ENCODE results near the gene CDH4. TPM values are rescaled to one million over a fixed set of nuclear protein-coding genes. Genes with fewer than 3 reads are reported as not detected.

CDH4 gene
- total RNA-seq, 1 donor from 2014 or later = 3.2 TPM

DNA sequence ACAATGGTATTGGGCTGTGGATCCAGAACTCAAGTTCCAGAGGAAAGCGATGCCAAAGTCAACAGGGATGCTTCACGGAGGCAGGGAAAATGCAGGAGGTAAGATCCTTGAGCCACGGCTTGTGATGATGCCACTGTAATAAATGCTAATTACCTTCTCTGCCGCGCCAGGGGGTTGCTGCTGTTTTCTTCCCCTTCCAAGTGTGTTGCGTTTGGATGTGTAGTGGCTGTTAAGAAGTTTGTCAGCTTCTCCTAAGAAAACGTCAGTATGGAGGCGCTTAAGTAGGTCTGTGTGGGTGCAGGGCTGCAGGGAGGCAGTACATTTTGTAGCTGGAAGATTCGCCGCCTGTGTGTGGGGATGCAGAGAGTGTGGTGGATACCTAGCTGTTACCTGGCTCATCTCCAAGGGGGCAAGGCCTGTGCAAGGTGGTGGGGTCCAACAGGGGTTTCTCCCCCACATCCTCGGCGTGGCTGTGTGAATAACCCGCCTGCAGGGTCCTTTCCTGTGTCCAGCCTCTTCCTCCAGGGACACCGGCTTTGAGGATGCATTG is 318.7 kb downstream of the CDH4 start:
- Histone ChIP-seq H3K27me3 (ENCODE audit: insufficient read depth, low read length) (no peaks in the 10 kb centered on the region), H3K9me3 (ENCODE audit: insufficient read depth, low read depth, low read length) (peaks cover 3% of the 10 kb centered on the region), H2AFZ (ENCODE audit: low read depth, low read length) (no peak overlapping the region), H3K79me2 (ENCODE audit: insufficient read depth, low read length) (no peaks in the 10 kb centered on the region), H4K20me1 (ENCODE audit: insufficient read depth, low read length) (no peaks in the 10 kb centered on the region), H3K36me3 (ENCODE audit: insufficient read depth, low read length) (no peaks in the 10 kb centered on the region), H3K4me2 (ENCODE audit: low read length) (no peak overlapping the region), H3K4me1 (ENCODE audit: insufficient read depth, low read length) (no peaks in the 10 kb centered on the region), H3K4me3 (ENCODE audit: insufficient read depth, low read depth, low read length) (no peak overlapping the region), H3K9ac (ENCODE audit: low read length) (no peak overlapping the region), H3K27ac (ENCODE audit: low read depth, low read length) (no peak overlapping the region)
- DNase-seq (ENCODE audit: low read depth) = no peak
- H3K9me3 Mint-ChIP-seq (ENCODE audit: unreplicated experiment) = peaks cover 3% of the 10 kb centered on the region
- H3K27me3 Mint-ChIP-seq (ENCODE audit: low read depth, unreplicated experiment) = peaks cover 21% of the 10 kb centered on the region
- no peak for TF ChIP-seq EZH2 (IDR thresholded peaks at IDR 0.05; ENCODE audit: insufficient read depth, low read length)
- H3K36me3 Mint-ChIP-seq (ENCODE audit: low read depth, unreplicated experiment) = no peaks in the 10 kb centered on the region
- FAIRE-seq = no peak
- no peak overlapping the region for H3K4me3 Mint-ChIP-seq (ENCODE audit: unreplicated experiment)
- no peaks in the 10 kb centered on the region for H3K4me1 Mint-ChIP-seq (ENCODE audit: low read depth, unreplicated experiment)
- no peak overlapping the region for H3K27ac Mint-ChIP-seq (ENCODE audit: unreplicated experiment)

DNA sequence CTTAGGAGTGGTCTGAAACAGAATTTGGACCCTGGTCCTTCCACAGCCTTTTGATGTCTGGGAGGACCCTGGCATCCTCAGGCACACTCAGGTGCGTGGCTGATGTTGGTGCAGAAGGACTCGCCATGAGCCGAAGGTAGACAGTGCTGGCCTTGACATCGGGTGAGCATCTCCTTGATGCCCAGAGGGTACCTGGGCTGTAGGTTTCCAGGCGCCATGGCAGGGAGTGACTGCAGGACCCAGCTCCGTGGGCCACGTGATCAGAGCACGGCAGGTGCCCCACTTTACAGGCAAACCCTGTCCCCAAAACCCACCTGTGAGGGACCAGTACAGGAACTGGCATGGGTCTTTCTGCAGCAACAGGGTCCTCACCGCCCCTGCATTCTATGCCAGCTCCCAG is 319.2 kb downstream of the CDH4 start:
- Histone ChIP-seq H4K20me1 (ENCODE audit: insufficient read depth, low read length) (no peaks in the 10 kb centered on the region), H3K27me3 (ENCODE audit: insufficient read depth, low read length) (no peaks in the 10 kb centered on the region), H3K9ac (ENCODE audit: low read length) (no peak overlapping the region), H2AFZ (ENCODE audit: low read depth, low read length) (no peak overlapping the region), H3K4me3 (ENCODE audit: insufficient read depth, low read depth, low read length) (no peak overlapping the region), H3K36me3 (ENCODE audit: insufficient read depth, low read length) (no peaks in the 10 kb centered on the region), H3K4me1 (ENCODE audit: insufficient read depth, low read length) (no peaks in the 10 kb centered on the region), H3K79me2 (ENCODE audit: insufficient read depth, low read length) (no peaks in the 10 kb centered on the region), H3K27ac (ENCODE audit: low read depth, low read length) (no peak overlapping the region), H3K4me2 (ENCODE audit: low read length) (no peak overlapping the region), H3K9me3 (ENCODE audit: insufficient read depth, low read depth, low read length) (peaks cover 3% of the 10 kb centered on the region)
- no peak overlapping the region for H3K4me3 Mint-ChIP-seq (ENCODE audit: unreplicated experiment)
- DNase-seq (ENCODE audit: low read depth) (no peak), FAIRE-seq (no peak)
- H3K27ac Mint-ChIP-seq (ENCODE audit: unreplicated experiment) = no peak overlapping the region
- TF ChIP-seq, protein P1, sequence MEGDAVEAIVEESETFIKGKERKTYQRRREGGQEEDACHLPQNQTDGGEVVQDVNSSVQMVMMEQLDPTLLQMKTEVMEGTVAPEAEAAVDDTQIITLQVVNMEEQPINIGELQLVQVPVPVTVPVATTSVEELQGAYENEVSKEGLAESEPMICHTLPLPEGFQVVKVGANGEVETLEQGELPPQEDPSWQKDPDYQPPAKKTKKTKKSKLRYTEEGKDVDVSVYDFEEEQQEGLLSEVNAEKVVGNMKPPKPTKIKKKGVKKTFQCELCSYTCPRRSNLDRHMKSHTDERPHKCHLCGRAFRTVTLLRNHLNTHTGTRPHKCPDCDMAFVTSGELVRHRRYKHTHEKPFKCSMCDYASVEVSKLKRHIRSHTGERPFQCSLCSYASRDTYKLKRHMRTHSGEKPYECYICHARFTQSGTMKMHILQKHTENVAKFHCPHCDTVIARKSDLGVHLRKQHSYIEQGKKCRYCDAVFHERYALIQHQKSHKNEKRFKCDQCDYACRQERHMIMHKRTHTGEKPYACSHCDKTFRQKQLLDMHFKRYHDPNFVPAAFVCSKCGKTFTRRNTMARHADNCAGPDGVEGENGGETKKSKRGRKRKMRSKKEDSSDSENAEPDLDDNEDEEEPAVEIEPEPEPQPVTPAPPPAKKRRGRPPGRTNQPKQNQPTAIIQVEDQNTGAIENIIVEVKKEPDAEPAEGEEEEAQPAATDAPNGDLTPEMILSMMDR (IDR thresholded peaks at IDR 0.05; ENCODE audit: insufficient read depth, low read depth, low read length) = no peak
- no peak for TF ChIP-seq EZH2 (IDR thresholded peaks at IDR 0.05; ENCODE audit: insufficient read depth, low read length)
- no peaks in the 10 kb centered on the region for H3K36me3 Mint-ChIP-seq (ENCODE audit: low read depth, unreplicated experiment)
- no peaks in the 10 kb centered on the region for H3K4me1 Mint-ChIP-seq (ENCODE audit: low read depth, unreplicated experiment)
- H3K27me3 Mint-ChIP-seq (ENCODE audit: low read depth, unreplicated experiment) = peaks cover 18% of the 10 kb centered on the region
- H3K9me3 Mint-ChIP-seq (ENCODE audit: unreplicated experiment) = peaks cover under 1% of the 10 kb centered on the region

DNA sequence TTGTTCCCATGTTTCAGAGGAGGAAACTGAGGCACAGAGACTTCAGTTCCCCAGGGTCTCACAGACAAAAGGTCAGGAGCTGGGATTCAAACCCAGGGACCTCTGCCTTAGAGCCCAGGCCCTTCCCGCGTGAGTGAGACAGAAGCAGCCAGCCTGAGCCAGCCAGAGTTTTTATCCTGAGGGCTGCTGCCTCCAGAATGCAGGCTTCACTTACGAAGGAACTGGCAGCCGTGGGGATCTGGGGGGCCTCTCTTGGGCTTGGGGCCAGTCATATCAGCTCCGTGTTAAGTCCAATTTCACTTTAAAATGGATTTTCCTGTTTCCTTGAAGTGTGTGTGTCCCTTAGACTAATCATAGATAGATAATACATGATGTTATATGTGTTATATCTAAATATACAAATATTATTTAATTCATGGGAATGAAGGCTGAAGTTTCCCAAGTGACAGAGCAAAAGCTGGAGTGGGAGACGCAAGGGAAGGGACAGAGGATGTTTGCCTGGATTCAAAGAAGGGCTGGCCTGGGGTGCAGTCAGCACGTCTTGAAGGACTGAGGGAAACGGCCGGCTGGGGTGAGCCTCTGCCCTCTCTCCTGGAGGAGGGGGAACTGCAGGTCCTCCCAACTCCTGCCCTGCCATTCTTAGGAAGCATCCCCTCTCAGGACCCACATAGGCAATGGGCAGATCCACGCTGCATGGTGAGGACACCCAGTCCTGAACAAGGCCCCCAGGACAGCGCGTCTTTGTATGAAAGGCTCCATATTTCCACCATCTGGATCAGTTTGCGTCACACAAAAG is 320.1 kb downstream of the CDH4 start:
- no peak for DNase-seq (ENCODE audit: low read depth)
- H3K9me3 Mint-ChIP-seq (ENCODE audit: unreplicated experiment) = no peaks in the 10 kb centered on the region
- Histone ChIP-seq H3K27me3 (ENCODE audit: insufficient read depth, low read length) (no peaks in the 10 kb centered on the region), H3K4me3 (ENCODE audit: insufficient read depth, low read depth, low read length) (no peak overlapping the region), H3K4me1 (ENCODE audit: insufficient read depth, low read length) (no peaks in the 10 kb centered on the region), H3K27ac (ENCODE audit: low read depth, low read length) (no peak overlapping the region), H3K9me3 (ENCODE audit: insufficient read depth, low read depth, low read length) (peaks cover 3% of the 10 kb centered on the region), H2AFZ (ENCODE audit: low read depth, low read length) (no peak overlapping the region), H3K36me3 (ENCODE audit: insufficient read depth, low read length) (no peaks in the 10 kb centered on the region), H4K20me1 (ENCODE audit: insufficient read depth, low read length) (peaks cover 3% of the 10 kb centered on the region), H3K9ac (ENCODE audit: low read length) (no peak overlapping the region), H3K4me2 (ENCODE audit: low read length) (no peak overlapping the region), H3K79me2 (ENCODE audit: insufficient read depth, low read length) (no peaks in the 10 kb centered on the region)
- no peaks in the 10 kb centered on the region for H3K36me3 Mint-ChIP-seq (ENCODE audit: low read depth, unreplicated experiment)
- TF ChIP-seq, protein P1 (IDR thresholded peaks at IDR 0.05; ENCODE audit: insufficient read depth, low read depth, low read length) = no peak
- no peak for TF ChIP-seq EZH2 (IDR thresholded peaks at IDR 0.05; ENCODE audit: insufficient read depth, low read length)
- H3K27ac Mint-ChIP-seq (ENCODE audit: unreplicated experiment) = no peak overlapping the region
- no peak overlapping the region for H3K4me3 Mint-ChIP-seq (ENCODE audit: unreplicated experiment)
- peaks cover 12% of the 10 kb centered on the region for H3K27me3 Mint-ChIP-seq (ENCODE audit: low read depth, unreplicated experiment)
- no peaks in the 10 kb centered on the region for H3K4me1 Mint-ChIP-seq (ENCODE audit: low read depth, unreplicated experiment)
- no peak for FAIRE-seq

All from astrocyte (in vitro differentiated cells and primary cell).